ENCODE measurements around the gene TRIM2.
"Not testable (repeated sequence)": the region's sequence is repeated elsewhere in the genome, so short reads cannot be mapped to it uniquely, and the experiment has no call there.

The TRIM2 gene

DNA sequence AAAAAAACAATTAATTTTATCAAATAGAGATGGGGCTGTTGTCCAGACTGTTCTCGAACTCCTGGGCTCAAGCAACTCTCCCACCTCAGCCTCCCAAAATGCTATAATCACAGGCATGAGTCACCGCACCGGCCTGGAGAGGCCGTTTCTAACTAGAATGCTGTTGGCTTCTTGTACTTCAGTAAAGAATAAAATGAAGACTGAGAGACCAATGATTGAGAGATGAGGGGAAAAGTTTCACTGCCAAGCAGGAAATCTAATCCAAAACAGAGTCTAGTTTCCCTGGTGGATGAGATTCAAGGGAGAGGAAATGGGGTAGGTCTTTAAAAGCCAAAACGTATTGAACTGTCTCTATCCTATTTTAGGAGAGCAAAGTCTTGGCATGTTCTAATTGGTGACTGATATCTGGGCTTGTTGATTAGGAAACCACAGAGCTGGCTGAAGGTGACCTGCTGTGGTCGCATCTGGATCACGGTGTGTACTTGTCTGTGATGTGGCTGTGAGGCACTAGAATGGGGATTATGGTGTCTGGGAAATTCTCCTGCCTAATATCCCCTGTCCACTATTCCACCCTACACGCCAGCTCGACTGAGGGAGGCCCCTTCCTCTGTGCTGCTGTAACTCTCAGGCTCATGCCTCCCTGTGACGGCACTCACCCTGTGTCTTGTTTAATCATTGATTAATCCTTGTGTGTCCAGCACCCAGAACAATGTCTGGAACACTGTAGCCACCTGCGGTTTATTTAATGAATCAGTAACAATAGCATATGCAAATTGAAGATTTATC is 15.0 kb upstream of the TRIM2 start:
- DNase-seq (ENCODE audit: low read depth in 2 of 2) = no peak

DNA sequence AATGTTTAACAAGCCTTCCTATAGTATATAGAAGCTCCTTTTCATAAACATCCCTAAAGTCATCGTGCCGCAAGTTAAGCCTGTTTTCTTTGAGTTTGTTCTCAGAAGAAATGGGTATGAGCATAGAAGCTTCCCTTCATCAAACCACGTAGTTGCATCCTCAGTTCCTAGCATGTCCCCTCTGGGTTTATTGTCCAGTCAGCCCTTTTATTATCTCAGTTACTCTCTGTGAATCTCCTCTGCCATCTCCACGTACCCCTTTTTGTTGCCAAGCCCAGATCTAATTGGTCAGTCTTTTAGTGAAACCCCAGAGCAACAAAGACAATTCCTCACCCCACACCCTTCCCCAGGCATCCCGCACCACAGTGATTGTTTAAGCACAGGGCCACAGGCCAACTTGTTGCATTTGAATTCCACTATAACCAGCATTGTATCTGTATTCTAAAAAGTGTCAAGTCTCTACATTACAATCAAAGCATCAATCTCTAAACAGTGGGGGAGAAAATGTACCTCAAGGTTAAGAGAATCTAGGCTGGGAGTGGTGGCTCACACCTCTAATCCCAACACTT is 12.4 kb upstream of the TRIM2 start:
- no peak for DNase-seq (ENCODE audit: low read depth in 2 of 2)

DNA sequence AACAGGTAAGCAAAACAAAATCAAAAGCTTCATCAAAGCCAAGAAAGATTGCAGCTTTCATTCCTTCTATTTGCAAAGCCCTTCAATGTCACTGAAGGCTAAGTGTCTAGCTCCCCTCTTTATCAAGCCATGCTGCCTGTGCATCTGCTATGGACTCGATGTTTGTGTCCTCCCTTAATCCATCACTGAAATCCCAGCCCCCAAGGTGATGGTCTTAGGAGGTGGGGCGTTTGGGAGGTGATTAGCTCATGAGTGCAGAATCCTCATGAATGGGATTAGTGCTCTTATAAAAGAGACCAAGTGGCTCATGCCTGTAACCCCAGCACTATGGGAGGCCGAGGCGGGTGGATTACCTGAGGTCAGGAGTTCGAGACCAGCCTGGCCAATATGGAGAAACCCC is 6.9 kb upstream of the TRIM2 start:
- DNase-seq (ENCODE audit: low read depth in 2 of 2) = no peak

DNA sequence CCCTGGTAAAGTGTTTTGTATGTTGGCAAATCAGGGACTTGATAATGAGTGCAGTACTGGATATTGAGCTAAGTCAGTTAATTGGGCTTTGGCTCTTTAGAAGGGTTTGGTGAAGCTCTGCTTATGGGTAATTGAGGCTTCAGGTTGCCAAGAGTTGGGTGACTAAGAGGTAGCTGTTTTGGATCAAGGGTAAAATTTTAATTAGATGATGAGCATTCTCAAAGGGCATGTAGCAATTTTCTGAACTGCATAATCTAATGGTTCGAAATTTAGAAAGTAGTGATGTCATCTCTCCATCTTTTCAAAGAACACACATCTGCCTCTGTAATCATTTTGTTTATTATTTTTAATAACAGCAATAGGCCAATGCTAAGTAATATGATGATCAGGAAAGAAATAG is 5.5 kb upstream of the TRIM2 start:
- no peak for DNase-seq (ENCODE audit: low read depth in 2 of 2)

DNA sequence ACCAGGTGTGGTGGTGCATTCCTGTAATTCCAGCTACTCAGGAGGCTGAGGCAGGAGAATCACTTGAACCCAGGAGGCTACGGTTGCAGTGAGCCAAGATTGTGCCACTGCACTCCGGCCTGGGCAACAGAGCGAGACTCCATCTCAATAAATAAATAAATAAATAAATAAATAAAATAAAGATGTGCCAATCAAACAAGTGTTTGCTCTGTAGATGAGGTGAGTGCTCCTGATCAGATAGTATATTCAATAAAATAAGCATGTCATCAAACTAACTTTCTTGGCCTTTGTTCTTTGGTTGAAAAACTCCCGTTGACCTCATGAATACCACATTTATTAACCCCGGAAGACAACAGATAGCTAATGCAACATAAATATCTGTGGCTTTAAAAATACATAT is 497 bp upstream of the TRIM2 start:
- not testable (repeated sequence) for DNase-seq (ENCODE audit: low read depth in 2 of 2)

DNA sequence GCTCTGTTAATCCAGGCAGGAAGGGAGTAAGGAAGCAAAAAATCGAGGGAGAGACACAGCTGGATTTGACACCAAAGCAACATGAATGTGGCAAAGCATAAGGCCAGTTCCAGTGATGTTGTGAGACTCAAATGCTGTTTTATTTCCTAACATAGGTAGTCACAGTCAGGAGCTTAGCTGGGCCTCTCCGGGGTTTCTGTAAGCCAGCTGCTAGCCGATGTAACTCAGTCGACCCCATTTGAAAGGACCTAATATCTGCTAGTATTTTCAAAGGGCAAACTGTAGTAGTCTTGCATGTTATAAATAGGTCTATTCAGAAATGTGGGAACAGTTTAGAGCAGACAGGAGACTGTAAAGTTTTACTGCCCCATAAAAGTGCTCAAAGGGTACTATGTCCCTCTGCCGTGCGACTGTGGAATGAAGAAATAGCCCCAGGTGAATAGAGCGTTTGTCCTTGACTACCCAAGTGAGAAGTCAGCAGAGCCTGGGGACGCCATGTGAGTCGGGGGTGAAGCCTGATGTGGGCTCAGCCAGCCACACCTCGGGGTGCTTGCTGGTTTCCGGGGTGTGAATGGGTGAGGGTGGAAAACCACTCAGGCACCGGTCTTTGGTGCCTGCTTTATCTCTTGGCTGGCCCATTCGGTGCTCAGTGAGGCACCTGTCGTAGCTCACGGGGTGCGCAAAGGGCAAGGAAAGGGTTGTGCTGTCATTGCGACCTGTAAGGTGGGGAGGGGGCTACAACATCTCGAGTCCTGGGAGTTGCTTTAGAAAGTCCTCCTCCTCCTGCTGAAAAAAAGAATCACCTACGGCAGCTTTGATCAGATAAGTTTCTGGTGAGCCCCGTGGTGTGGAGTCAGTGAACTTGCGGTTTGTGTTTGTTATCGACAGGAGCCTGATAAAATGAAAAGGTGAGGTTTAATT is 745 bp downstream of the TRIM2 start:
- DNase-seq (ENCODE audit: low read depth in 2 of 2) = no peak

DNA sequence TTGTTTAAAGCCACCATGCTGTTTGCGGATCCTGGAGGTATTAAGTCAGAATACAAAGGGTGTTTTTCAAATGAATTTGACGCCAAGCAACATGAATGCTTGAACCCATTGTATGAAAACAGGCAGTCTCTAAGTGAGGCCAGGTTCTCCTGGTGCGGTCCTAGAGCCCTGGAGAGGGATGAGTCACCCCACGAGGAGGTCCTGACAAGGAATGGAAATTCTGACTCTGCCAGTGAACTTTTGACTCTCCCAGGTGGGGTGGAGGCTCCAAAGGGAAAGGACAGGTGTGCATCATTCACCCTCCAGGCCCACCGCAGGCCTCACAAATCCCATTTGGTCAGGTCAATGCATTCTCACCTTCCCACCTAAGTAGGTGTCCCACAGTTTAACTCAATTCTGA is 1.5 kb downstream of the TRIM2 start:
- no peak for DNase-seq (ENCODE audit: low read depth in 2 of 2)

DNA sequence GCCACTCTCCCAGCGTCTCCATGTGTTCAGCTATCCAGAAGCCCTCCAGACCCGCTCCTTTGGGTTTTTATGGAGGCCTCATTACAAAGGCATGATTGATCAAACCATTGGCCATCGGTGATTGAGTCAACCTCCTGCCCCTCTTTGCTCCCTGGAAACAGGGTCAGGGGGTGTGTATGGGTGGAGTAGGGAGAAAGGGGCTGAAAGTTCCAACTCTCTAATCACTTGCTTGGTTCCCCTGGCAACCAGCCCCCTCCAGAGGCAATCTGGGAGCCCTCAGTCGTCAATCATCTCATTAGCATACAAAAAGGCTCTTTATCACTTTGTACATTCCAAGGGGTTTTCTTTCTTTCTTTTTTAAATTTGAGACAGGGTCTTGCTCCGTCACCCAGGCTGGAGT is 2.3 kb downstream of the TRIM2 start:
- no peak for DNase-seq (ENCODE audit: low read depth in 2 of 2)

DNA sequence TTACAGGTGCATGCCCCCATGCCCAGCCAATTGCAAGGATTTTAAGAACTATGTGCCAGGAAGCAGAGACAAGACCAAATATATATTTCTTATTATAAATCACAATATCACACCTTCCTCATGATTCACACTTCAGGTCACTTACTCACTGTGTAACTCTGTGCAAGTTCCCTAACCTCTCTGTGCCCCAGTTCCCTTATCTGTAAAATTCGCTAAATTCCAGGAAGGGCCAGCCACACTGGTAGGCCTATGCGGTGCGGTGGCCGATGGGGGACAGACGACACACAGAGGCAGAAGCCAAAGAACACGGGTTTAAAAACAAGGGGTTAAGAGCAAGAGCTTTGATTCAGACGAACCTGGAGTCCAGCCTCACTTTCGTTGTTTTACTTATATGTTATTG is 2.8 kb downstream of the TRIM2 start:
- DNase-seq (ENCODE audit: low read depth in 2 of 2) = no peak

DNA sequence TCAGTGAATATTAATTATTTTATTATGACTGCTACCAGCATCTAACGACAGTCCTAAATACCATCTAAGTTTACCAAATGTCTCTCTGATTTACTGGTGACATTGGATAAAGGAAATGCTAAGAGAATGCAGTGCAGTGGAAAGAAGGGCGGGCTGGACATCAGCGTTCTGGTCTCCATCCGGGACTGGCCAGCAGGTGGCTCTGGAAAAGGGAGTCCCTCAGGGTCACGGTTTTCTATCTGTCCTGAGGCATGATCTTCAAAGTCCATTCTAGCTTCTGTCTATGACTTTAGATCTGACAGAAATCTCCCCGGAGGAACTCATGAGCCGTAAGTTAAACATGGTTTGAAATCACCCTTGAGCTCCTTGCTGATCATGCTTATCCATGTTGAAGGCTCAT is 3.3 kb downstream of the TRIM2 start:
- DNase-seq (ENCODE audit: low read depth in 2 of 2) = no peak

DNA sequence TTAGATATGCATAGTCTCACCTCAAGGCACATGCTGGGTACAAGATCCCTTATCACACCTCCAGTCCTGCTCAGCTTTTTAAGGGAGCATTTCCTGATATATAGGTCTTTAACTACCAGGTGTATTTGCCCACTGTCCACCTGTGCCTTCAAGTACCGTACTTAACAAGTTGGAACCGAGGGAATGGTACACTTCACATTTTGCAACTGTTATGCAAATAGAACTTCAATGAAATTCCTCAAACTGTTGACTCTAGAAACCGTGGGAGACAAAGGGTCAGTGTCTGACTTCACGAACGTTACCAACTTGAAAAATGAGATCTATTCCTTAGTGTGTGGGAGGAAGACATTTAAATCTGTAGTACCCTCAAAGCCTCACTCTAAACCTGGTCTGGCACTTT is 5.2 kb downstream of the TRIM2 start:
- no peak for DNase-seq (ENCODE audit: low read depth in 2 of 2)

DNA sequence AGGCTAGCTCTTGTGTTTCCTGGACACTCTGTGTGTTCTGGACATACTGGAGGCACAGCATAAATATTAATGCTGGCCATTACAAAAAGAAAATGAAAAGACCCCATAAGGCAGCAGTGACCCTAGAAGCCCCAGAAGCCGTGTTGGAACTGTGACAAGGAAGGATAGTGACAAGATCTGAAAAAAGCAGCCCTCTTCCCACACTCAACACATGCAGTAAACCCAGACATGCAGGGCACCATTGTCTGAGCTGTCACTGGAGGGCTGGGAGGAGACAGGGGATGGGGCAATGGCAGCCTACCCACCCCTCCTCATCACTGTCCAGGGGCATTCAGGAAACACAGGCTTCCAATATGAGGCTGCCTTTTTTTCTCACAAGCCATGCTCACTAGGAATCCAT is 6.5 kb downstream of the TRIM2 start:
- DNase-seq (ENCODE audit: low read depth in 2 of 2) = no peak

DNA sequence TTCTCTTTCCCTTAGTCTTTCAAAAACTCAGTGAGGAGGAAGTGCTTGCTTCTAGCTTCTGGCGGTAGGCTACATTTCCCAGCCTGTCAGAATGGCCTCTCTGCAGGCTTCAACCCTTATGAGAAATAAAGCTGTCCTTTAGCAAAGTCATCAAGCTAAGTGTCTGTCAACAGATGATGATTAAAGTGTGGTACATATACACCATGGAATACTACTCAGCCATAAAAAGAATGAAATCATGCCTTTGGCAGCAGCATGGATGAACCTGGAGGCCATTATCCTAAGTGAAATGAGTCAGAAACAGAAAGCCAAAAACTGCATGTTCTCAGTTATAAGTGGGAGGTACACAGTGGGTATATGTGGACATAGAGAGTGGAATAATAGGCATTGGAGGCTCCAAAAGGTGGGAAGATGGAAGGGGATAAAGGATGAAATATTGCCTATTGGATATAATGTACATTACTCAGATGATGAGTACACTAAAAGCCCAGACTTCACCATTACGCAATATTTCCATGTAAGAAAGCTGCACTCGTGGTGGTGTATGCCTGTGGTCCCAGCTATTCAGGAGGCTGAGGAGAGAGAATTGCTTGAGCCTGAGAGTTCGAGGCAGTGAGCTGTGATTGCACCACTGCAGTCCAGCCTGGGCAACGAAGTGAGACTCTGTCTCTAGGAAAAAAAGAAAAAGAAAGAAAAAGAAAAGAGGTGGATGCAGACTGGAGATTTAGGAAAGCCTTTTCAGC is 7.9 kb downstream of the TRIM2 start:
- DNase-seq (ENCODE audit: low read depth in 2 of 2) = no peak

DNA sequence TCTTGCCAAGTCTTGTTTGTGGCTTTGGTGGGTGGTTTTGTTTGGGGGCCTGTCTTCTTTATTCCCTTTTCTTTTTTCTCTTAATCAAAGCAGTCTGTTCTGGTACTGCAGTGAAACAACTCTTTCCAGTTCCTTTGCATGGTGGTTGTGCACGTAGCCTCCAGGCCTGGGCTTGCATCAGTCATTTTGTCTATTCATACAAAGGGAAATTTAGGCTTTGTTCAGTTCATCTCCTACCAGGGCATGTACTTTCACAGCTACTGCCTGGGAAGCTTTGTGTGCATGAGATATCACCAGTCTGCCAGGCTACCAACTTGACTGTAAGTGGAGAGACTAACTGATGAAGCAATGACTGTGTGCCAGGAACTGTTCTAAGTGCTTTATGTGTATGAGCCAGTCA is 8.5 kb downstream of the TRIM2 start:
- DNase-seq (ENCODE audit: low read depth in 2 of 2) = no peak

DNA sequence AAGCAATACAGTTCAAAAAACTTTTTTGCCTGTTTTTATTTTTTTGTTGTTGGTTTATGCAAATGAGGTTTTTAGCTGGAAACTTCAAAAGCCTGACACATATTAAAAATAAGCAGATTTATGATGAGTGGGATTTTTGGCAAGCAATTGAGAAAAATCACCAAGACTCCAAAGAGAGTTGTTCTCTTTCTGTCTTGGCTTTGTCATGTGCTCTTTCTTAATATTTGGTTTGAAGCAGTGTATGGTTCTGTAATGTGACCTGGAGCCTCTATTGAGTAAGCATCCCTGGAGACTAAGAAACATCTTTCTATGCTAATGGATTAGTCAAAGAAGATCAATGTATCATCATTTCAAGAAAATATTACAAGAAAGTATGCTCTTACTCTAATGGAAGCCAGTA is 11.7 kb downstream of the TRIM2 start:
- DNase-seq (ENCODE audit: low read depth in 2 of 2) = no peak

DNA sequence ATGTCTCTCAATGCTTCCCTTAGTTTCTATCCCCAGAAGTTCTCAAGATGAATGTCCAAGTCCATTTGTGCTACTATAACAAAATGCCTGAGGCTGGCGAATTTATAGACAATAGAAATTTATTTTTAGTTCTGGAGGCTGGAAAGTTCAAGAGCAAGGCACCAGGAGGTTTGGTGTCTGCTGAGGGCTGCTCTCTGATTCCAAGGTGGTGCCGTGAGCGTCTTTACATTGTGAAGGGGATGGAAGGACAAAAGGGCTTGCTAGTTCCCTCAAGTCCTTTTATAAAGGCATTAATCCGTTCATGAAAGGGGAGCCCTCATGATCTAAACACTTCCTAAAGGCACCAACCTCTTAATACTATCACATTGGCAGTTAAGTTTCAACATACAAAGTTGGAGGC is 12.3 kb downstream of the TRIM2 start:
- DNase-seq (ENCODE audit: low read depth in 2 of 2) = no peak

DNA sequence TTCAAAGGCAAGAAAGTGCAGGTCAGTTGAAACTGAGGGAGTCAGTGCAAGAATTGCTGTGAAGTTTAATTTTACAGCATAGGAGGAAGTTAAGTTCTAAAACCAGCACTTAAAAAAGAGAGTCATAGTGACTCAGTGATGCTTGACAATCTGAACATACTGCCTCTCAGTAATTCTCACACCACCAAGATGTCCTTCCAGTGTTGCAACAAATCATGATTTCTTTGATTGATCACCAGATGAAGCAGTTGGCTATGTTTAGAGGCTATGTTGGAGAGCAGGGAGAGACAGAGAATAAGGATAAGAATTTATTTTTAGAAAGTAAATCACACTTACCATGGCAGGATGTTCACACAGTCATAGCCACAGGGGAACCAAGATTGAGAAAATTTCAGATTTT is 13.2 kb downstream of the TRIM2 start:
- DNase-seq (ENCODE audit: low read depth in 2 of 2) = no peak

DNA sequence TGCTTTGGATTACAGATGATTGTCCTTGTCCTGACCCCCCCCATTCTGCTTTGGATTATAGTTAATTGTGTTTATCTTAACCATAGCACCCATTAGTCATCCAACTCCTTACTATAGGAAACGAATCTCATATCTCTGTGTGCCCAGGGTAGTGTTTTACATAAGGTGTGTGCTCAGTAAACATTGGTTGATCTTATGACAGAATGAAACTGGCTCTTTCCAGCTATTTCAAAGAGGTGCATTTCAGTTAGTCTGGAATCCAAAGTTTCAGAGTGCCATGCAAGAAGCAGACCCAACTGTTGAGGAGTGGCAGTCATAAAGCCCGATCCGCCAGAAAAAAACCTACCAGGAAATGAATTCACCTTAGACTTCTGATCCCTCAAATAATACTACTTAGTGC is 14.7 kb downstream of the TRIM2 start:
- DNase-seq (ENCODE audit: low read depth in 2 of 2) = no peak

DNA sequence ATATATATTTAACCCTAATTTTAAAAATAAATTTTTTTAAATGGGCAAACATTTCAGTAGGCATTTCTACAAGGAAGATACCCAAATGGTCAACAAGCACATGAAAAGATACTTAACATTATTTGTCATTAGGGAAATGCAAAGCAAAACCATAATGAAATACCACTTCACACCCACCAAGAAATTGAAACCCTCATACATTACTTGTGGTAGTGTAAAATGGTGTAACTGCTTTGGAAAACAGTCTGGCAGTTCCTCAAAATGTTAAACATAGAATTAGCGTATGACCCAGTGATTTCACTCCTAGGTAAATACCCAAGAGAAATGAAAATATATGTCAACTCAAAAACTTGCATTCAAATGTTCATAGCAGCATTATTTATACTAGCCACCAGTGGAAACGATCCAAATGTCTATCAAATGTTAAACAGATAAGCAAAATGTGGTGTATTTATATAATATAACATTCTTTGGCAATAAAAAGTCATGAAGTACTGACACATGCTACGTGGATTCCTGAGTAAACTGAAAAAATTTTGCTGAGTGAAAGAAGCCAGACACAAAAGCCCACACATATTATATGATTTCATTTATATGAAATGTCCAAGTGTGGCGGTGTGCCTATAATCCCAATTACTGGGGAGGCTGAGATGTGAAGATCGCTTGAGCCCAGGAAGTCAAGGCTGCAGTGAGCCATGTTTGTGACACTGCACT is 16.6 kb downstream of the TRIM2 start:
- no peak for DNase-seq (ENCODE audit: low read depth in 2 of 2)

DNA sequence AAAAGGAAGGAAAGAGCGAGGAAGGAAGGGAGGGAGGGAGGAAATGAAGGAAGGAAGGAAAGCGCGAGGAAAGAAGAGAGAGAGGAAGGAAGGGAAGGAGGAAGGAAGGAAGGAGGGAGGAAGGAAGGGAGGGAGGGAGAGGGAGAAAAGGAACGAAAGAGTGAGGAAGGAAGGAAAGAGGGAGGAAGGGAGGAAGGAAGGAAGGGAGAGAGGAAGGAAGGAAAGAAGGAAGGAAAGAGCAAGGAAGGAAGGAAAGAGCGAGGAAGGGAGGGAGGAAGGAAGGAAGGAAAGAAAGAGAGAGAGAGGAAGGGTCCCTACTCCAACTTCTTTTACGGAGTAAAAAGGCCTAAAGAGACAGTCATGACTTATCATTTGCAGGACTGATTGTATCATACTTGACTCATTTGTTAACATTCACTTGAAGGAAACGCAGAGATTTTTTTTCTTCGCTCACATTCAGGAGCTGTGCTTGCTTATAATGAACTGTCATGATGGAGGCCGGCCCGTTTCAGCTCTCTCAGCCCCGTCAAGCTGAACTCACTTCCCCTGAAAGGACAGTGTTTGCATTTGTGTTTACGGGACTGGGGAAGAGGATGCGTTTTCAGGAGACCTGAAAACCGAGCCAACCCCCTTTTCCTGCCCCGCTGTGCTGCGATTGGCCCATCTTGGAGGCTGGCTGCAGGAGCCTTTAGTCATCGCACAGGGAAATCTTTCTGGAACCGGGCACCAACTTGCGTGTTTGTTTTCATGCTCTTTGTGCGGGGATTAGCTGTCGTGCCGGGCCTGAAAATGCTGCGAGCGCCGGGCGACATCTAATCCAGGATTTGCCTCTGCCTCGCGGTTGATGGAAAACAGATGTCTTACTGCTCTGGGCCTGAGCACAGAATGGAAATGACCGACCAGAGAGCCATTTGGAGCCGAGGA is 17.8 kb downstream of the TRIM2 start:
- DNase-seq (ENCODE audit: low read depth in 2 of 2) = no peak
